IMR-90 (cell line): Measurements from ENCODE around the gene MAN2A1. TPM values are rescaled to one million over a fixed set of nuclear protein-coding genes. Genes with fewer than 3 reads are reported as not detected.

Source experiments
- ATAC-seq: fragments of 200-7000 bp; cut with Tn5 transposase; 2 replicates; pipeline ENCODE4 v1.9.1; 2020; ENCODE audit warnings: low read depth, mild to moderate bottlenecking, moderate library complexity
- BruUV-seq: library from RNA; stranded (reverse); fragments of 400-500 nt; replicated peaks from 2 replicates; lab custom pipeline; 2021; lab: Mats Ljungman, UMichigan
- CTCF ChIA-PET: fragments of 300-600 bp; formaldehyde crosslinking; extraction: SDS; loops from one replicate; lab custom pipeline; 2021; ENCODE audit warnings: antibody characterized with exemption; lab: Yijun Ruan, JAX
- POLR2A ChIA-PET: fragments of 300-600 bp; sonication (Branson Sonifier 250); formaldehyde crosslinking; loops from one replicate; lab custom pipeline; 2022; ENCODE audit warnings: antibody characterized with exemption; ENCODE audit not compliant: unreplicated experiment; lab: Charles Lee
- DNase-seq: peaks from one replicate; pipeline ENCODE4 v3.0.0; 2013
- H2AFZ ChIP-seq: replicated peaks from 2 replicates; pipeline ENCODE3; 2013; ENCODE audit warnings: low read length, mild to moderate bottlenecking; ENCODE audit not compliant: poor library complexity
- H2AK5ac ChIP-seq: 2 replicates; pipeline ENCODE4 v1.6.1; 2013; ENCODE audit warnings: low read depth, low read length, inconsistent platforms
- H2AK9ac ChIP-seq: replicated peaks from 2 replicates; pipeline ENCODE3; 2013; ENCODE audit warnings: mild to moderate bottlenecking, low read depth, low read length, moderate library complexity; ENCODE audit not compliant: poor library complexity
- H2BK120ac ChIP-seq: 2 replicates; pipeline ENCODE4 v1.6.1; 2013; ENCODE audit warnings: low read depth, low read length, inconsistent platforms
- H2BK15ac ChIP-seq: 3 replicates; pipeline ENCODE4 v1.6.1; 2013; ENCODE audit warnings: low read depth, low read length, inconsistent platforms
- H2BK20ac ChIP-seq: 2 replicates; pipeline ENCODE4 v1.6.1; 2013; ENCODE audit warnings: low read depth, mild to moderate bottlenecking, inconsistent platforms, low read length, moderate library complexity
- H2BK5ac ChIP-seq: 2 replicates; pipeline ENCODE4 v1.6.1; 2013; ENCODE audit warnings: mild to moderate bottlenecking, low read depth, low read length, inconsistent platforms; ENCODE audit not compliant: poor library complexity, severe bottlenecking
- H3K14ac ChIP-seq: replicated peaks from 2 replicates; pipeline ENCODE4 v1.6.1; 2013; ENCODE audit warnings: low read depth, low read length, inconsistent platforms
- H3K18ac ChIP-seq: 2 replicates; pipeline ENCODE4 v1.6.1; 2013; ENCODE audit warnings: low read depth, low read length, control low read depth
- H3K23ac ChIP-seq: 2 replicates; pipeline ENCODE4 v1.6.1; 2013; ENCODE audit warnings: low read depth, low read length, inconsistent platforms
- H3K27ac ChIP-seq: 2 replicates; pipeline ENCODE4 v1.5.1; 2013; ENCODE audit warnings: mild to moderate bottlenecking, control low read depth, low read length; ENCODE audit not compliant: insufficient read depth
- H3K27me3 ChIP-seq: 2 replicates; pipeline ENCODE4 v1.6.1; 2013; ENCODE audit warnings: low read length; ENCODE audit not compliant: control insufficient read depth, insufficient read depth
- H3K36me3 ChIP-seq: 2 replicates; pipeline ENCODE4 v1.6.1; 2013; ENCODE audit warnings: low read length, mixed read lengths; ENCODE audit not compliant: control insufficient read depth, insufficient read depth
- H3K4ac ChIP-seq: 2 replicates; pipeline ENCODE4 v1.6.1; 2013; ENCODE audit warnings: low read depth, low read length, inconsistent platforms
- H3K4me1 ChIP-seq: 2 replicates; pipeline ENCODE4 v1.6.1; 2013; ENCODE audit warnings: low read length, mixed read lengths; ENCODE audit not compliant: control insufficient read depth, insufficient read depth
- H3K4me2 ChIP-seq: 2 replicates; pipeline ENCODE4 v1.6.1; 2013; ENCODE audit warnings: low read depth, mild to moderate bottlenecking, control low read depth, low read length, moderate library complexity
- H3K4me3 ChIP-seq: 2 replicates; pipeline ENCODE4 v1.5.1; 2013; ENCODE audit warnings: low read depth, mild to moderate bottlenecking, control low read depth, low read length, moderate library complexity; ENCODE audit not compliant: insufficient read depth
- H3K56ac ChIP-seq: 2 replicates; pipeline ENCODE4 v1.6.1; 2013; ENCODE audit warnings: low read length, inconsistent platforms; ENCODE audit not compliant: insufficient read depth; ENCODE audit errors: extremely low read depth
- H3K79me1 ChIP-seq, 2 experiments: 2 replicates each; pipeline ENCODE4 v1.6.1; 2013; ENCODE audit warnings: low read length in 2 of 2, inconsistent platforms in 1 of 2, low read depth in 1 of 2
- H3K9ac ChIP-seq: 2 replicates; pipeline ENCODE4 v1.6.1; 2013; ENCODE audit warnings: low read depth, low read length, control low read depth
- H3K9me1 ChIP-seq: 2 replicates; pipeline ENCODE4 v1.6.1; 2013; ENCODE audit warnings: low read length, inconsistent platforms; ENCODE audit not compliant: insufficient read depth
- H3K9me3 ChIP-seq: 2 replicates; pipeline ENCODE4 v1.6.1; 2013; ENCODE audit warnings: low read length; ENCODE audit not compliant: control insufficient read depth, insufficient read depth
- H4K20me1 ChIP-seq: 2 replicates; pipeline ENCODE4 v1.6.1; 2013; ENCODE audit warnings: low read length, inconsistent platforms; ENCODE audit not compliant: insufficient read depth
- H4K5ac ChIP-seq: 2 replicates; pipeline ENCODE4 v1.6.1; 2013; ENCODE audit warnings: mild to moderate bottlenecking, low read depth, low read length, control low read depth
- H4K8ac ChIP-seq, 2 experiments: 2 replicates each; pipeline ENCODE4 v1.6.1; 2013; ENCODE audit warnings: low read depth in 2 of 2, low read length in 2 of 2, control low read depth in 1 of 2, inconsistent platforms in 1 of 2
- H4K91ac ChIP-seq: 2 replicates; pipeline ENCODE4 v1.6.1; 2013; ENCODE audit warnings: low read depth, low read length, inconsistent platforms; ENCODE audit not compliant: insufficient read depth
- BHLHE40 ChIP-seq: fragments of 150-350 bp; IDR thresholded peaks from 2 replicates; pipeline ENCODE4 v1.6.1; 2016; ENCODE audit warnings: mild to moderate bottlenecking, low read depth, low read length
- CEBPB ChIP-seq: IDR thresholded peaks from 2 replicates; pipeline ENCODE4 v1.6.1; 2012; ENCODE audit warnings: low read depth, low read length, improper control_type of control experiment
- CHD1 ChIP-seq: IDR thresholded peaks from 2 replicates; pipeline ENCODE4 v1.6.1; 2012; ENCODE audit warnings: low read depth, low read length, improper control_type of control experiment
- CTCF ChIP-seq: conservative IDR thresholded peaks from 2 replicates; pipeline ENCODE4 v1.5.1; 2012; ENCODE audit warnings: mild to moderate bottlenecking, low read depth, low read length, improper control_type of control experiment
- ELK1 ChIP-seq: fragments of 150-350 bp; IDR thresholded peaks from 2 replicates; pipeline ENCODE4 v1.6.1; 2016; ENCODE audit warnings: low read depth, mild to moderate bottlenecking, low read length, moderate library complexity, borderline replicate concordance
- FOS ChIP-seq: fragments of 150-350 bp; IDR thresholded peaks from 2 replicates; pipeline ENCODE4 v1.6.1; 2016; ENCODE audit warnings: low read depth, low read length
- MAFK ChIP-seq: IDR thresholded peaks from 2 replicates; pipeline ENCODE4 v1.6.1; 2012; ENCODE audit warnings: low read depth, low read length, improper control_type of control experiment
- MAZ ChIP-seq: IDR thresholded peaks from 2 replicates; pipeline ENCODE4 v1.6.1; 2012; ENCODE audit warnings: low read depth, mild to moderate bottlenecking, low read length, improper control_type of control experiment, moderate library complexity, borderline replicate concordance
- MXI1 ChIP-seq: IDR thresholded peaks from 2 replicates; pipeline ENCODE4 v1.6.1; 2012; ENCODE audit warnings: low read depth, mild to moderate bottlenecking, low read length, moderate library complexity, borderline replicate concordance
- NFE2L2 ChIP-seq: fragments of 150-350 bp; IDR thresholded peaks from 2 replicates; pipeline ENCODE4 v1.6.1; 2016; ENCODE audit warnings: low read depth, mild to moderate bottlenecking, low read length
- POLR2A ChIP-seq: IDR thresholded peaks from 2 replicates; pipeline ENCODE4 v1.6.1; 2012; ENCODE audit warnings: mild to moderate bottlenecking, low read depth, low read length
- RAD21 ChIP-seq: IDR thresholded peaks from 2 replicates; pipeline ENCODE4 v1.6.1; 2012; ENCODE audit warnings: low read length, improper control_type of control experiment
- RCOR1 ChIP-seq: IDR thresholded peaks from 2 replicates; pipeline ENCODE4 v1.6.1; 2012; ENCODE audit warnings: mild to moderate bottlenecking, low read length, improper control_type of control experiment; ENCODE audit not compliant: insufficient replicate concordance
- RFX5 ChIP-seq: IDR thresholded peaks from 2 replicates; pipeline ENCODE4 v1.8.0; 2012; ENCODE audit warnings: low read depth, mild to moderate bottlenecking, low read length, moderate library complexity
- SMC3 ChIP-seq: fragments of 150-350 bp; IDR thresholded peaks from 2 replicates; pipeline ENCODE4 v1.6.1; 2016; ENCODE audit warnings: low read depth, mild to moderate bottlenecking, antibody characterized with exemption, low read length, moderate library complexity
- WGBS, 2 experiments: methylation state at CpG; one replicate each; pipeline versions ENCODE4 v1.1.5 to v1.1.7; 2013; ENCODE audit warnings: missing lambda C conversion rate in 2 of 2; ENCODE audit not compliant: insufficient read length in 1 of 2; ENCODE audit errors: extremely low coverage in 2 of 2; 5-methylcytosine and 5-hydroxymethylcytosine counted together
- dilution Hi-C: fragments of 300-500 bp; cut with HindIII; formaldehyde crosslinking; loops from one replicate; pipeline ENCODE4 v1.14.3; 2018; ENCODE audit warnings: low sequenced_read_pairs; ENCODE audit not compliant: unreplicated experiment
- in situ Hi-C: fragments of 300-500 bp; cut with MboI; formaldehyde crosslinking; loops from 3 replicates; pipeline ENCODE4 v1.14.3; 2019; ENCODE audit warnings: low sequenced_read_pairs, inconsistent platforms, mixed read lengths
- intact Hi-C: fragments of 100-400 bp; cut with micrococcal nuclease; formaldehyde crosslinking; loops from 2 replicates; pipeline ENCODE4 v1.10.0; 2022
- polyA plus RNA-seq, 3 experiments: library from polyadenylated mRNA; depleted of rRNA; stranded (reverse); fragments of >200 nt; gene quantifications; 2 replicates each; pipeline ENCODE4 v1.2.3, GENCODE V29; 2012; ENCODE audit warnings: low replicate concordance in 1 of 3
- total RNA-seq: library from RNA; depleted of rRNA; stranded (reverse); fragments of >200 nt; gene quantifications from 2 replicates; pipeline ENCODE4 v1.2.3, GENCODE V29; 2012
- TF ChIP-seq, protein P1 (sequence below): fragments of 150-350 bp; IDR thresholded peaks from 2 replicates; pipeline ENCODE4 v1.6.1; 2017; ENCODE audit warnings: mild to moderate bottlenecking, antibody characterized with exemption, low read length, low read depth

MAN2A1 gene
- total and polyA plus RNA-seq, 2 of the 4 experiments (the other 2 are of a cell fraction), result 16.4 to 29.6 TPM

GRCh38 chr5:109865637-109866036, 175.9 kb downstream of the MAN2A1 start:
- Histone ChIP-seq H4K8ac (no peak overlapping the region), H3K9ac (no peak overlapping the region), H4K91ac (no peak overlapping the region), H2BK5ac (peak overlapping the region; percentile 69), H3K14ac (no peak overlapping the region), H4K5ac (no peak overlapping the region), H3K79me1 (peaks cover 0 to 5% of the 10 kb centered on the region in 2 experiments; a peak in 2 of 4 replicates), H3K4me2 (peak overlapping the region; percentile 34), H2BK120ac (peak overlapping the region; percentile 56; the same call in 1 of the 2 replicates), H3K18ac (no peak overlapping the region), H3K56ac (peak overlapping the region; percentile 50; the same call in 1 of the 2 replicates), H3K23ac (no peak overlapping the region), H4K20me1 (no peaks in the 10 kb centered on the region), H2AK9ac (peak overlapping the region; percentile 0), H3K27me3 (no peaks in the 10 kb centered on the region), H3K4me3 (no peak overlapping the region), H3K9me3 (no peaks in the 10 kb centered on the region), H2AK5ac (no peak overlapping the region), H3K4ac (no peak overlapping the region), H2BK20ac (no peak overlapping the region; the same call in 1 of the 2 replicates), H3K4me1 (peaks cover 8% of the 10 kb centered on the region), H3K9me1 (peaks cover 9% of the 10 kb centered on the region), H2AFZ (no peak overlapping the region), H3K36me3 (peaks cover 1% of the 10 kb centered on the region; the same call in 1 of the 2 replicates), H3K27ac (peak overlapping the region; percentile 14; the same call in 1 of the 2 replicates), H2BK15ac (no peak overlapping the region)
- BruUV-seq, result no TSS peak
- ChIA-PET POLR2A (no interaction called here), CTCF (interaction anchor here (0.8 to 0.9 kb wide), 2 partner anchors 92 to 175 kb away, joined by 3 read pairs; no protein-coding TSS in a partner anchor)
- WGBS, 2 experiments, result 10% methylated on average over 2 of the region's 2 CpGs; no CpG with 5 or more reads in 1 of the 2 experiments
- intact Hi-C loops (no loop called here), in situ Hi-C loops (no loop called here), dilution Hi-C loops (no loop called here)
- DNase-seq (peak; percentile 98), ATAC-seq (peak; percentile 85)
- TF ChIP-seq POLR2A, result no peak
- TF ChIP-seq, protein P1, sequence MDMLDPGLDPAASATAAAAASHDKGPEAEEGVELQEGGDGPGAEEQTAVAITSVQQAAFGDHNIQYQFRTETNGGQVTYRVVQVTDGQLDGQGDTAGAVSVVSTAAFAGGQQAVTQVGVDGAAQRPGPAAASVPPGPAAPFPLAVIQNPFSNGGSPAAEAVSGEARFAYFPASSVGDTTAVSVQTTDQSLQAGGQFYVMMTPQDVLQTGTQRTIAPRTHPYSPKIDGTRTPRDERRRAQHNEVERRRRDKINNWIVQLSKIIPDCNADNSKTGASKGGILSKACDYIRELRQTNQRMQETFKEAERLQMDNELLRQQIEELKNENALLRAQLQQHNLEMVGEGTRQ, result 0 out of 2 replicates have a peak, but pooled peaks have one; percentile 22
- TF ChIP-seq RFX5, result no peak
- peak; percentile 50 for TF ChIP-seq FOS
- TF ChIP-seq NFE2L2, result no peak
- TF ChIP-seq CTCF, result no peak
- TF ChIP-seq MAFK, result peak; percentile 27; the same call in 1 of the 2 replicates
- no peak for TF ChIP-seq RCOR1
- peak; percentile 53 for TF ChIP-seq CEBPB
- no peak for TF ChIP-seq ELK1
- no peak for TF ChIP-seq MAZ
- no peak for TF ChIP-seq RAD21
- TF ChIP-seq CHD1, result no peak
- peak; percentile 47 for TF ChIP-seq BHLHE40
- no peak for TF ChIP-seq SMC3
- no peak for TF ChIP-seq MXI1
